Left lobe of liver (tissue), 2 donors: Measurements from ENCODE around the gene COL4A3. TPM values are rescaled to one million over a fixed set of nuclear protein-coding genes. Genes with fewer than 3 reads are reported as not detected.

Experiments
- ATAC-seq: fragments of 200-7000 bp; cut with Tn5 transposase; one replicate; pipeline ENCODE4 v1.9.1; 2020; ENCODE audit warnings: mild to moderate bottlenecking, moderate library complexity
- DNase-seq: peaks from one replicate; pipeline ENCODE4 v3.0.0-alpha.2; 2020; ENCODE audit warnings: low spot score
- total RNA-seq: library from RNA; stranded (reverse); gene quantifications from one replicate; pipeline ENCODE4 v1.2.1, GENCODE V29; 2021
- donor health status: DM: no; HTN: no; CAD: no; lungs with moderate emphysema.
- donor health status: DM: no; HTN: yes; CAD: no.

COL4A3 gene
- total RNA-seq: 0.55 TPM

- ATAC-seq (peak; percentile 86), DNase-seq (peak; percentile 51)
These were observed at the start of gene COL4A3, which contains the start of gene COL4A4 for GRCh38 chr2:227163998-227164762. Gene COL4A3 (plus strand): TSS chr2:227164624. CDS start chr2:227164727, 103 bp downstream. Gene COL4A4 (minus strand): TSS chr2:227164205. CDS start chr2:227147483, 16,722 bp downstream.

DNA sequence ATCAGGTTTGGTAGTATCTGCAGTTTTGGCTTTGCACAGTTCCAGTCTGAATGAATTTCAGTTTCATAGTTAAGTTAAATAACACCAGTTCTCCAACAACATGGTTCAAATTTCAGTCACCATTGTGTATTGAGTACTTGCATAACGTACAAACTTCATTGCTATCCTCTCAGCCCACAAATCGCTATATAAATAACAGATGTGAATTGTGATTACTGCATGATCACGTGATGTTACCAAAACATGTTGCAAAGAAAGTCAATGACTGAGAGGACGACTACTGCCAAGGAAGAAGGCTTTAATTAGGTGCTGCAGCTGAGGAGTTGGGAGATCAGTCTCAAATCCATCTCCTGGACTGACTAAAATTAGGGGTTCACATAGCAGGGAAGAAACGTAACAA is 48.7 kb upstream of the COL4A3 start:
- ATAC-seq: no peak
- no peak for DNase-seq

GRCh38 chr2:227117027-227117426 is 47.4 kb upstream of the COL4A3 start:
- ATAC-seq: no peak

DNA sequence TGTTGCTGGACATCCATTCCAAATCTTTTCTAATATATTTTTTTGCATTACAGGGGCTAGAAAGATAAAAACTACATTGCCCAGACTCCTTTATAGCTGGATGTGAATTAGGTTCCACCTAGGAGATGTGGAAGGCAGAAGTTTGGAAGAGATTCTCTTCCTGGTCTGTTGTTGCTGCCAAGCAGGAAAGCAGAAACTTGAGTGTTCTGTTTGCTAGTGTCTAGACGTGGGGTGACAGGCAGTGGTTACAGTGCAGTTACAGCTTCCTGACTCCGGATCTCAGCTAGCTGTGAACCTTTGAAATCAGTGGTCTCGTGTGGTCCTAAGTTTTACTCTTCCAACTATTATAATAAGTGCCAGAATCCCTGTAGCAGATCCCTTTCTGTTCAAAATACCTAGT is 46.6 kb upstream of the COL4A3 start:
- no peak for DNase-seq

More at GRCh38 chr2:227117027-227117426, 47.4 kb upstream of the COL4A3 start:
- DNase-seq: no peak

GRCh38 chr2:227118353-227118752 is 46.1 kb upstream of the COL4A3 start:
- DNase-seq: no peak
- ATAC-seq: no peak

More for the DNA sequence above, 46.6 kb upstream of the COL4A3 start:
- ATAC-seq: no peak

DNA sequence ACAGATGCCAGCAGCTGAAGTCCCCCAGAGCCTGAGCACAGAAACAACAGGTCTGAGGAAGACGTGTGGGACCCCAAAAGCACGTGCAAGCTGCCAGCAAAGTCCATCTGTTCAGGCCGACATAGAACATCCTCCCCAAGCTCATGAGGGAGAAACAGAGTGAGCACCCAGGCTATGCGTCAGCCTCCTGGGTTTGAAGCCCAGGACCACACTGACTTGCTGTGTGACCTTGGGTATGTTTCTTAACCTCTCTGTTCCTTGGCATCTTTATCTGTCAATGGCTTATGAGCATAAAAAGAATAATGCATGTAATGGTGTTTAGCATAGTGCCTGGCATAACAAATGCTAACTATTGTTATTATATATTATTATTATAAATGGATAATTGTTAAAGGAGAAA is 40.7 kb upstream of the COL4A3 start:
- no peak for ATAC-seq
- DNase-seq: no peak

DNA sequence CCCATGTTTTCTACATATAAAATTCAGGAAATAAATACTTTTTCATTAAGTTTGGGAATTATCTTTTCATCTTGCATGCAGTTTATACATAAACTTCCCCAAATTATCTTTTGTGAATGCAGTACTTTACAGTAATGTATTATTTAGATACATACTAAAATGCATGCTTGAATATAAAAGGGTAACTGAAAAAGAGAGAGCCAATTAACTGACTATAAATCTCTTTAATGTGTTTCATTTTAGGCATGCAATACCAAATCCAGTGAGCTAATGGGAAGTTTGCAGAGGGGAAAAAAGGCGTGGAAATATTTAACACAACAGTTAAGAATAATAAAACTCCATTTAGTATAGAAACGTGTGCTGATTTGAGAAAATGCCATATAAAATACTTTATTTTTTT is 39.6 kb upstream of the COL4A3 start:
- no peak for ATAC-seq
- DNase-seq: no peak

DNA sequence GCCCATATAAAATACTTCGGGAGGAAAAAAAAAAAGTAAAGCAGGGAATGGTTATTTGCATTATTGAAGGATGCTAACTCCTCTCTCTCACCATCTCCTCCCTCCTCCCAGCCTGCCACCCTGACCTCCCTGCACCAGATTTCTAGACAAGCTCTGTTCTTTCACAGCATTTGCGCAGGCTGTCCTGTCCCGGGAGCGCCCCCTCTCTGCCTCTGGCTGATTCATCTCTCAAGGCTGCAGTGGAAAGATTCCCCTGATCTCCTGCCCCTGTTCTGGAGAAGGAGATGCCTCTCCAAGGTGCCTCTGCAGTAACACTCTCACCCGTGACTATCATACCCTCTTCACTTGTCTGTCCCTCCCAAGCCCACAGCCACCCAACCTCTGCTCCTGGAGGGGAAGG is 38.9 kb upstream of the COL4A3 start:
- ATAC-seq: no peak
- no peak for DNase-seq

- ATAC-seq (no peak), DNase-seq (no peak)
These were observed 37.2 kb upstream of the COL4A3 start for GRCh38 chr2:227127201-227127600.

DNA sequence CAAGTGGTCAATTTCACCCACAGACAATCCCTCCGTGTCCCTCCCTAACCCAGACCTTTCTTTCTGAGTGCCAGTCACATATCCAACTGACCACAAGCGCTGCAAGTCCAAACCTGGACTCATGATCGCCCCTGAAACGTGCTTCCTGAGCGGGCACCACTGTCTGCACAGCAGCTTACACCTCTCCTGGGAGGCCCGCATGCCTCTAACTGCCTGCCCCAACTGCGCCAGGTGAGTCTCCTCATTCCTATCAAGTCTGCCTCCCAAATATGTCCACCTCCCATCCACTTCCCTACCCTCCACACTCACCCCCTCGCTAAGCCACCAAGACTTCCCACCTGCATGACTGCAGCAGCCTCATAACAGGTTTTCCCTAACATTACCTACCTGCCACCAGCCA is 33.8 kb upstream of the COL4A3 start:
- DNase-seq (no peak), ATAC-seq (no peak)

GRCh38 chr2:227132986-227133385 is 31.4 kb upstream of the COL4A3 start:
- ATAC-seq: peak; percentile 97
- DNase-seq: peak; percentile 85

DNA sequence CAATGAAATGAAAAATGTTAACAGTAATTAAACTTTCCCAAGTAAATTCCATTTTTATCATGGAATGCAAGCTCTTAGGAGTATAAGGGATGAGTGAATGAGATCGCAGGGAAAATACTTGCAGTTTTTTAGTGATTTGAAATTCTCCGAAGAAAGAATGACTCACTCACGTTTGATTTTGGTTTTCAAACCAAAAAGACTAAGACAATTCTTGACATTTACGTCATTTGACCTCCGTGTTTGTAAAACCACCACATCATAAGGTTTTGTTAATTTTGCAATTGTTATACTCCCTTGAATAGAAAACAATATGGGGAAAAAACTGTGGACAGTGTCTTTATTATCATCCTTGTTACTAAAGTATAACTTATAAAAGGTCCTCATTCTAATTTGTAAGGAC is 29.8 kb upstream of the COL4A3 start:
- ATAC-seq (no peak), DNase-seq (no peak)

DNA sequence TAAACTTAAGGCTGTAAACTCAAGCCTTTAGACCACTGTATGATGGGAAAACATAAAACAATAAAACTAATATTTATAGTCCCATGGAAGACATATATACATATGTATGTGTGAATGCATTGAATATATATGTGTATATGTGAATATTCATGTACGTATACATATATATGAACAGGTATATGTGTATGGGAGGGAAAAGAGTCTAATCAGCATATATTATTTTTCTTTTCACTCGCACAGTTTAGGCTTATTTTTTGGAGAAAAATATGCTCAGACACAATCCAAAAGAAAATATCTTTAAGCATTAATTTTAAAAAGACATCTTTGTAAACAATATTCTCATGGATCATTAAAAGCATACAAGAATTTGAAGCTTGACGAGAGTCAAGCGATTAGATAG is 23.1 kb upstream of the COL4A3 start:
- ATAC-seq (no peak), DNase-seq (no peak)

DNA sequence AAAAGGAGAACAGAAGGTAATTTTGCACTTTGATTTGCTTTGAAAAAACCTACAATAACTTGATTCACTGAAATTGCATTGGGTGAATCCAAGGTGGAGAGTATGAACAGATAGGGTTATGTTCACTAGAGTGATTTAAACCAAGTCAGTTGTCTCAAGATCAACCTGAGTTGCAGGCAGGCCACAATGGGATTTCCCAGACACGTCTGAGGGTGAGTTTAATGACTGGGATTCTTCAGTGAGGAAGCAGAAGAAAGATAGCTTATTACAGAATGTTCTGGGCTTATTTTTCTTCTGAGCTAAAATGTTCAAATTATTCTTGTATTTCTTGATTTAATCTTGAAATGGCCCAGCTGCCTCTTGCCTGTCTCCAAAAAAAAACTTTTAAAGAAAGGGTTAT is 20.5 kb upstream of the COL4A3 start:
- ATAC-seq (no peak), DNase-seq (no peak)

DNA sequence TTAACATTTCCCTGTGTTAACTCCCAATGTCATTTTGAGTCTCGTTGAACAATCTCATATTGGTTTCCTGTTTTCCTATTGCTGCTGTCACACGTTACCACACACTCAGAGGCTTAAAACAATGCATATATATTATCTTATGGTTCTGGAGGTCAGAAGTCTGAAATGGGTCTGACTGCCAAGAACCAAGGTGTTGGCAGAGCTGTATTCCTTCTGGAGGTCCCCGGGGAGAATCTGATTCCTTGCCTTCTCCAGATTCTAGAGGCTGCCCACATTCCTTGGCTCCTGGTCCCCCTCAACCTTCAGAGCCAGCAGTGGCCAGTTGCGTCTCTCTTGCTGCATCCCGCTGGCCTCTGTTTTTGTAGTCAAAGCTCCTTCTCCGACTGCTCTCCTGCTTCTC is 18.0 kb upstream of the COL4A3 start:
- DNase-seq: no peak
- ATAC-seq: no peak

- ATAC-seq (no peak), DNase-seq (no peak)
These were observed 17.4 kb upstream of the COL4A3 start for GRCh38 chr2:227147023-227147422.

DNA sequence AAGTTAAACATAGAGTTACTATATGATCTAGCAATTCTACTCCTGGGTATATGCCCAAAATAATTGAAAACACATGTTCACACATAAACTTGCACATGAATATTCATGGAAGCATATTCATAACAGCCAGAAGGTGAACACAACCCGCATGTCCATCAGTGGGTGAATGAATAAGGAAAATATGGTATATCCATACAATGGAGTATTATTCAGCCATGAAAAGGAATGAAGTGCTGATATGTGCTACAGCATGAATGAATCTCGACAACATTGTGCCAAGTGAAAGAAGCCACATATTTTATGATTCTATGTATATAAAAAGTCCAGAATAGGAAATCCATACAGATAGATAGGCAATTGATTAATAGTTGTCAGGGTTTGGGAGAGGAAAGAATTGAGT is 16.3 kb upstream of the COL4A3 start:
- no peak for ATAC-seq

GRCh38 chr2:227150222-227150936 is 14.0 kb upstream of the COL4A3 start:
- ATAC-seq (no peak), DNase-seq (no peak)

More for the DNA sequence above, 16.3 kb upstream of the COL4A3 start:
- DNase-seq: no peak

DNA sequence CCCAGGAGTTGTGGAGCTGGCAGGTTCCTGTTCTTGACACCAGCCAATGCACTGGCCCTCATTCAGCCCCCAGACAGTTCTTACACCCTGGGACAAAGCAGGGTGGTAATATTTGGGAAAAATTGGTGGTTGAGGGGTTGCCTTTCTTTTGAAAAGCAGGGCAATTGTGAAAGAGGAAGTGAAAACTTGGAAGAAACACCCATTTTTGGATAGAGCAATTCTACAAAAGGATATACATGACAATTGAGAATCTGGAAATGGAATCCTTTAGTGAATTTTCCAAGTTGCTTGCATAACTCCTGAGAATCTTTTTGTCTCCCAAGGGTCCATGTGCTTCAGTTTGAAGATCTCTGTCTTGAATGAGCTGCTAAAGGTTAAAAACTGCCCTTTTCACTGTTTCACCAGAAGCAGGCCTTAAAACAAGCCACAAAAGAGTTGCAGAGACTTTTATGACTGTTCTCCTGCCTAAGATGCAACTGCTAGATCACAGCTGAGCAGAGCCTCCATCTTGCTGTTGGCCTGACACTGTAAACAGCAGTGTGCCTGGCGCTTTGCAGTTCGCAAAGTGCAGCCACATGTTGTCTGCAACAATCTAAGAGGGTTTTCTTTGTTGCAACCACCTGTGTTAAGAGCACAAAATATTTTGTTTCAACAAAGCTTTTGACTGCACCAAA is 12.2 kb upstream of the COL4A3 start:
- DNase-seq (no peak), ATAC-seq (no peak)

DNA sequence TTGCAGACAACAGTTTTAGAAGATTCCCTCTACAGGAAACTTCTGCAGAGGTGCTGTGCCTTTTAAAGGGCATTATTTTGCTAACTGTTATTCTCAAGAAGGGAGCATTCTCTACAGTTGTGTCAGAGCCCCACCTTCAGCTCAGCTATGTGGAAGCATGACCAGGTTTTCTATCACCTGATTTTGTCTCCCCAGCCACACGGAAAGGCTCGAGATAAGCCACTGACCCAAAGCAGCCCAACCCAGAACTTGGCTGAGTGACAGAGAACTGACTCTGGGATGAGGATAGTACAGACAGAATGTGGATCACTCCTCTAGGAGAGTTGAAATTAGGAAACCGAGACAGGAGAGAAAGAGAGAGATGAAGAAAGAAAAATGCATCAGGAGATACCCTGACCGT is 11.1 kb upstream of the COL4A3 start:
- DNase-seq (no peak), ATAC-seq (no peak)

DNA sequence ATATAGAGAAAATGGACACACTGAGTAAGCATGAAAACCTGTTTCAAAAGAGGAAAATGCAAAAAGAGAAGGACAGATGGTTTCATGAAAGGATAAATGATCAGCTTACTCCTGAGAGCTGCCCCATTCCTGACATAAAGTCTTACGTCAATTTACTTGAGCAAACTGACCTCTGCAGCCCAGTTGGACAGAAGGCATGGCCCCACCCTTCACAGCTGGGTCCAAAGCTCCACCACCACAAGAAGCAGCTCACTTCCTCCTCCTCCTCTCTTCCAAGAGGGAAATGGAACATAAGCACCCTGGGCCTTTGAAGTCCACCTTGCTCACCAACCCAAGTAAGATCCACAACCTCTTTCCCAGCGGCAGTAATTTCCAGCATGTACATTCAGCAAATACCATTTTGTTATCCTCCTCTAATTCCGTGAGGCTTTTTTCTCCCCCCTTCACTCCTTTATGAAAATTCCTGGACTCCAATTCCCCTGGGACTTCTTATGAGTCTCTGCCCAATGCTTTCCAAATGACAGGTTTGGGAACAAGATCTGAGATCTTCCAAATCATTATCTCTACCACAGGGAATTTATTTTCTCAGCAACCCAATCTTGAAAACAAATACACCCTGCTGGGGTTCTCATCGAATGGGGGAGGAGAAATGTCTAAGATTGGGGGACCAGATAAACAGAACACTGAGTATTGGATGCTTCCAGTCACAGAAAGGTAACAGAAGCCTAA is 10.5 kb upstream of the COL4A3 start:
- DNase-seq (no peak), ATAC-seq (no peak)
